Motor neuron (in vitro differentiated cells): Measurements from ENCODE around the gene BBS10. TPM values are rescaled to one million over a fixed set of nuclear protein-coding genes. Genes with fewer than 3 reads are reported as not detected.
"Not testable (repeated sequence)": the region's sequence is repeated elsewhere in the genome, so short reads cannot be mapped to it uniquely, and the experiment has no call there.

ENCODE experiments used
- ATAC-seq, 8 experiments: fragments of 200-7000 bp; cut with Tn5 transposase; replicated peaks in 6 of 8; 2 replicates each; pipeline ENCODE4 v1.8.0; 2021; ENCODE audit warnings: mild to moderate bottlenecking in 8 of 8, moderate library complexity in 8 of 8
- H3K27ac ChIP-seq, 2 donors: fragments of 250-450 bp; sonication (Bioruptor Pico); 2 replicates each; pipeline ENCODE4 v1.9.0; 2021; ENCODE audit warnings: antibody characterized with exemption in 2 of 2, mild to moderate bottlenecking in 2 of 2, moderate library complexity in 1 of 2
- H3K4me1 ChIP-seq, 2 donors: fragments of 250-450 bp; sonication (Bioruptor Pico); replicated peaks in 1 of 2; 2 replicates each; pipeline ENCODE4 v1.6.1; 2021; ENCODE audit warnings: antibody characterized with exemption in 2 of 2, mild to moderate bottlenecking in 2 of 2, moderate library complexity in 1 of 2
- H3K4me3 ChIP-seq, 5 donors: fragments of 250-450 bp; sonication (Bioruptor Pico); 2 replicates each; pipeline ENCODE4 v1.9.0; 2021; ENCODE audit warnings: antibody characterized with exemption in 5 of 5, mild to moderate bottlenecking in 5 of 5, moderate library complexity in 4 of 5
- WGBS, 10 experiments: fragments of 450-650 bp; shearing (Covaris generic); methylation state at CpG; one replicate each; pipeline ENCODE4 v1.0.0; 2022; 5-methylcytosine and 5-hydroxymethylcytosine counted together
- in situ Hi-C, 9 experiments: fragments of 400-800 bp; cut with MboI; loops; one replicate each; pipeline ENCODE4 v1.15.0; 2021; ENCODE audit warnings: low sequenced_read_pairs in 9 of 9, low pct_unique_long_range_greater_than_20kb in 2 of 9; ENCODE audit not compliant: unreplicated experiment in 9 of 9
- total RNA-seq, 8 experiments: library from RNA; unstranded; fragments of 300-600 nt; gene quantifications; 2 replicates each; pipeline versions ENCODE4 v1.2.3 to v1.2.4, GENCODE V29; 2022

The BBS10 gene
- total RNA-seq, 8 experiments from 2014 or later, result 8.6 to 23.5 (median 14.4) TPM

GRCh38 chr12:76360316-76360715, 12.1 kb upstream of the BBS10 start:
- 93 to 100% (median 98%) methylated on average over 1 to 6 of the region's 9 CpGs; no CpG with 5 or more reads in 6 of the 10 experiments for WGBS, 10 experiments

GRCh38 chr12:76356071-76356470, 7.9 kb upstream of the BBS10 start:
- no peak overlapping the region for H3K27ac ChIP-seq
- peak in 1 of 8 experiments; percentile 65 for ATAC-seq
- 88 to 100% methylated on average over 1 of the region's 1 CpG; no CpG with 5 or more reads in 8 of the 10 experiments for WGBS, 10 experiments
- H3K4me1 ChIP-seq, result no peaks in the 10 kb centered on the region
- H3K4me3 ChIP-seq, result no peak overlapping the region
- in situ Hi-C loops, result no loop called here

More at GRCh38 chr12:76360316-76360715, 12.1 kb upstream of the BBS10 start:
- no peak overlapping the region for H3K27ac ChIP-seq
- in situ Hi-C loops, result no loop called here
- no peak for ATAC-seq
- H3K4me3 ChIP-seq, result no peak overlapping the region
- H3K4me1 ChIP-seq, result no peaks in the 10 kb centered on the region

- in situ Hi-C loops, result loop anchor here in 4 of 9 experiments (10.0 to 25.0 kb wide), 5 partner anchors 160 to 810 kb away; partner anchors contain the start of gene NAP1L1 (in 1 of the 4)
- ATAC-seq, result peak in 2 of 8 experiments; percentile 5 to 11
- Histone ChIP-seq H3K4me1 (peaks cover 0 to 8% of the 10 kb centered on the region in 2 donors), H3K27ac (no peak overlapping the region), H3K4me3 (peak overlapping the region; percentile 51 to 94 (median 68))
- 44 to 100% (median 66%) methylated on average over 2 to 4 of the region's 4 CpGs; no CpG with 5 or more reads in 2 of the 10 experiments for WGBS, 10 experiments
These were observed 1.3 kb downstream of the BBS10 start for GRCh38 chr12:76346798-76347420.

- H3K4me1 ChIP-seq, result peaks cover 0 to 8% of the 10 kb centered on the region in 2 donors
- 33 to 100% (median 83%) methylated on average over 1 to 4 of the region's 4 CpGs for WGBS, 10 experiments
- ATAC-seq, result no peak
- no peak overlapping the region for H3K4me3 ChIP-seq
- no peak overlapping the region for H3K27ac ChIP-seq
- in situ Hi-C loops, result loop anchor here in 4 of 9 experiments (10.0 to 25.0 kb wide), 5 partner anchors 159 to 809 kb away; partner anchors contain the start of gene NAP1L1 (in 1 of the 4)
These were observed 2.0 kb downstream of the BBS10 start for GRCh38 chr12:76346236-76346635.

DNA sequence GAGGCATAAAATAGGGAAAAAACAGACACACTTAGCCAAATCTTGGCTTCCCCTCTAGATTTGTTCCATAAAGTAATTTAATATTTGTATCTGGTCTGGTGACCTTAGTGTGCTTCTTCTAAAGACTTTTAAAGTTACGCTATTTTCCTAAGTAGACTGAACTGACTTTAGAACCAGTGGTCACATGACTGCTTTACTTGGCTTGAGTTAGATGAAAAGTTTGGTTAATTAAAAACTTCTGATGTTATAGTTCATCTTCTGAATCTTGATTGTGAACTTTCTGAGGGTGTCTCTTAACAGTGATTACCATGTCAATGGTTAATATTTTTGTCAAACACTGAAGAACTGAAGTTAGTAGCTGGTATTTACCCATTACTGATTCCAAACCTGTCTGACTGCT, 2.6 kb downstream of the BBS10 start:
- WGBS, 10 experiments, result 83 to 100% (median 100%) methylated on average over 1 of the region's 1 CpG; no CpG with 5 or more reads in 1 of the 10 experiments
- no peak overlapping the region for H3K27ac ChIP-seq
- peaks cover 0 to 8% of the 10 kb centered on the region in 2 donors for H3K4me1 ChIP-seq
- H3K4me3 ChIP-seq, result no peak overlapping the region
- in situ Hi-C loops, result loop anchor here in 4 of 9 experiments (10.0 to 25.0 kb wide), 5 partner anchors 158 to 808 kb away; partner anchors contain the start of gene NAP1L1 (in 1 of the 4)
- ATAC-seq, result no peak

- peak in 1 of 8 experiments; percentile 29 for ATAC-seq
- in situ Hi-C loops, result loop anchor here in 4 of 9 experiments (10.0 to 25.0 kb wide), 5 partner anchors 154 to 804 kb away; partner anchors contain the start of gene NAP1L1 (in 1 of the 4)
- H3K27ac ChIP-seq, result no peak overlapping the region
These were observed 6.7 kb downstream of the BBS10 start for GRCh38 chr12:76341436-76342030.

GRCh38 chr12:76340680-76341435, 7.4 kb downstream of the BBS10 start:
- H3K4me3 ChIP-seq, result no peak overlapping the region
- WGBS, 10 experiments, result 0 to 100% (median 80%) methylated on average over 1 to 8 of the region's 9 CpGs
- no peak overlapping the region for H3K27ac ChIP-seq
- in situ Hi-C loops, result loop anchor here in 4 of 9 experiments (10.0 to 25.0 kb wide), 5 partner anchors 154 to 804 kb away; partner anchors contain the start of gene NAP1L1 (in 1 of the 4)
- no peaks in the 10 kb centered on the region for H3K4me1 ChIP-seq
- ATAC-seq, result no peak

More at GRCh38 chr12:76341436-76342030, 6.7 kb downstream of the BBS10 start:
- H3K4me3 ChIP-seq, result no peak overlapping the region
- H3K4me1 ChIP-seq, result peaks cover 0 to 3% of the 10 kb centered on the region in 2 donors
- 52 to 86% (median 77%) methylated on average over 1 to 5 of the region's 5 CpGs; no CpG with 5 or more reads in 1 of the 10 experiments for WGBS, 10 experiments

GRCh38 chr12:76337583-76337982, 10.6 kb downstream of the BBS10 start:
- 24 to 100% (median 74%) methylated on average over 2 to 3 of the region's 3 CpGs; no CpG with 5 or more reads in 2 of the 10 experiments for WGBS, 10 experiments
- Histone ChIP-seq H3K27ac (no peak overlapping the region), H3K4me3 (no peak overlapping the region), H3K4me1 (no peaks in the 10 kb centered on the region)
- ATAC-seq, result no peak
- in situ Hi-C loops, result loop anchor here in 4 of 9 experiments (25.0 kb wide), 4 partner anchors 150 to 800 kb away; partner anchors contain the start of gene NAP1L1 (in 1 of the 4)

- no peak overlapping the region for H3K27ac ChIP-seq
- no peaks in the 10 kb centered on the region for H3K4me1 ChIP-seq
- in situ Hi-C loops, result loop anchor here in 4 of 9 experiments (25.0 kb wide), 4 partner anchors 145 to 795 kb away; partner anchors contain the start of gene NAP1L1 (in 1 of the 4)
- H3K4me3 ChIP-seq, result no peak overlapping the region
- WGBS, 10 experiments, result 0 to 100% (median 44%) methylated on average over 1 of the region's 1 CpG; no CpG with 5 or more reads in 5 of the 10 experiments
- no peak for ATAC-seq
These were observed 15.6 kb downstream of the BBS10 start for GRCh38 chr12:76332606-76333005.

GRCh38 chr12:76329606-76330005, 18.6 kb downstream of the BBS10 start:
- Histone ChIP-seq H3K27ac (no peak overlapping the region), H3K4me1 (no peaks in the 10 kb centered on the region), H3K4me3 (no peak overlapping the region)
- no peak for ATAC-seq
- 84 to 100% (median 95%) methylated on average over 2 to 5 of the region's 5 CpGs; no CpG with 5 or more reads in 1 of the 10 experiments for WGBS, 10 experiments
- in situ Hi-C loops, result loop anchor here in 4 of 9 experiments (25.0 kb wide), 4 partner anchors 142 to 792 kb away; partner anchors contain the start of gene NAP1L1 (in 1 of the 4)

DNA sequence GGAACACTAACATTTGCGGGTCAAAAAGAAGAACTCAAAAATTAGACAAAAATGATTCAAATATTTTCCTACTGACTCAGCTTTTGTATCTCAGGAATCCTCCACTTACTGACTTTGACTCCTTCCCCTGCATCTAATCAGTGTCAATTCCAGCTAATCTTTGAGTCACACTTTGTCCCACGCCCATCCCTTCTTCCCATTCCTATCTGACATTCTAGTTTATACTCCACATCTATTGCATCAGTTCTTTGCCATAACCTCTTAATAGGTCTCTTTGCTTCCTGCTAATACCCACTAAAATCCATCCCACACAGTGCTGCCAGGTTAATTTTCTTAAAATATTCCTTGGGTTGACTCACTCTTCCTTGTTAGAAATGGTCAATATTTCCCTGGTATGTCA, 19.1 kb downstream of the BBS10 start:
- H3K4me3 ChIP-seq, result no peak overlapping the region
- 6 to 100% (median 87%) methylated on average over 1 to 2 of the region's 2 CpGs for WGBS, 10 experiments
- no peaks in the 10 kb centered on the region for H3K4me1 ChIP-seq
- peak in 2 of 8 experiments; percentile 100 for ATAC-seq
- in situ Hi-C loops, result loop anchor here in 4 of 9 experiments (25.0 kb wide), 4 partner anchors 142 to 792 kb away; partner anchors contain the start of gene NAP1L1 (in 1 of the 4)
- no peak overlapping the region for H3K27ac ChIP-seq

DNA sequence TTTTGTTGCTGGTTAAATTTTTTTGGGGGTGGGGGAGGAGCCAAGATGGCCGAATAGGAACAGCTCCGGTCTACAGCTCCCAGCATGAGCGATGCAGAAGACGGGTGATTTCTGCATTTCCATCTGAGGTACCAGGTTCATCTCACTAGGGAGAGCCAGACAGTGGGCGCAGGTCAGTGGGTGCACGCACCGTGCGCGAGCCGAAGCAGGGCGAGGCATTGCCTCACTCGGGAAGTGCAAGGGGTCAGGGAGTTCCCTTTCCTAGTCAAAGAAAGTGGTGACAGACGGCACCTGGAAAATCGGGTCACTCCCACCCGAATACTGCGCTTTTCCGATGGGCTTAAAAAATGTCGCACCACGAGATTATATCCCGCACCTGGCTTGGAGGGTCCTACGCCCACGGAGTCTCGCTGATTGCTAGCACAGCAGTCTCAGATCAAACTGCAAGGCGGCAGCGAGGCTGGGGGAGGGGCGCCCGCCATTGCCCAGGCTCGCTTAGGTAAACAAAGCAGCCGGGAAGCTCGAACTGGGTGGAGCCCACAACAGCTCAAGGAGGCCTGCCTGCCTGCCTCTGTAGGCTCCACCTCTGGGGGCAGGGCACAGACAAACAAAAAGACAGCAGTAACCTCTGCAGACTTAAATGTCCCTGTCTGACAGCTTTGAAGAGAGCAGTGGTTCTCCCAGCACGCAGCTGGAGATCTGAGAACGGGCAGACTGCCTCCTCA, 28.5 kb downstream of the BBS10 start:
- in situ Hi-C loops, ATAC-seq, H3K4me1 ChIP-seq: not testable (repeated sequence)
- 23 to 100% methylated on average over 1 to 7 of the region's 32 CpGs; no CpG with 5 or more reads in 8 of the 10 experiments for WGBS, 10 experiments
- H3K4me3 ChIP-seq, result peak overlapping the region; percentile 23 to 37 (median 31)
- peak overlapping the region; percentile 57 to 63 for H3K27ac ChIP-seq
